Heart left ventricle (tissue), 16 donors: ENCODE measurements around the gene AGPAT4. TPM values are rescaled to one million over a fixed set of nuclear protein-coding genes. Genes with fewer than 3 reads are reported as not detected.
A peak's percentile ranks its signal among the peaks of the same experiment; 100 is the strongest.

Experiments
- ATAC-seq, 4 donors: fragments of 200-7000 bp; cut with Tn5 transposase; one replicate each; pipeline ENCODE4 v1.9.1; 2020 to 2022; ENCODE audit warnings: moderate library complexity in 4 of 4, mild to moderate bottlenecking in 3 of 4, moderate number of reproducible peaks in 1 of 4
- DNase-seq, 5 donors: peaks; one replicate each; pipeline ENCODE4 v3.0.0-alpha.2; 2020
- H3K27ac ChIP-seq, 12 donors: fragments of 200-600 bp; sonication (generic) in 4 of 12; one replicate each; pipeline versions ENCODE4 v1.5.0 to v1.8.0; 2016 to 2022; ENCODE audit warnings: mild to moderate bottlenecking in 2 of 12
- H3K27me3 ChIP-seq, 9 donors: fragments of 200-600 bp; sonication (generic) in 2 of 9; one replicate each; pipeline versions ENCODE4 v1.5.1 to v1.8.0; 2016 to 2022; ENCODE audit warnings: mild to moderate bottlenecking in 3 of 9
- H3K36me3 ChIP-seq, 9 donors: fragments of 200-600 bp; sonication (generic) in 2 of 9; one replicate each; pipeline versions ENCODE4 v1.5.0 to v1.8.0; 2018 to 2022; ENCODE audit warnings: mild to moderate bottlenecking in 2 of 9
- H3K4me1 ChIP-seq, 12 donors: fragments of 200-600 bp; sonication (generic) in 4 of 12; one replicate each; pipeline versions ENCODE4 v1.5.0 to v1.8.0; 2016 to 2022; ENCODE audit warnings: mild to moderate bottlenecking in 3 of 12
- H3K4me3 ChIP-seq, 12 donors: fragments of 200-600 bp; sonication (generic) in 4 of 12; one replicate each; pipeline versions ENCODE4 v1.5.0 to v1.8.0; 2017 to 2022; ENCODE audit warnings: mild to moderate bottlenecking in 9 of 12, moderate library complexity in 4 of 12
- H3K9me3 ChIP-seq, 12 donors: fragments of 200-600 bp; sonication (generic) in 4 of 12; one replicate each; pipeline versions ENCODE4 v1.5.0 to v1.8.0; 2016 to 2022; ENCODE audit warnings: mild to moderate bottlenecking in 1 of 12
- CTCF ChIP-seq, 12 donors: fragments of 200-600 bp; sonication (generic) in 4 of 12; IDR thresholded peaks; one replicate each; pipeline versions ENCODE4 v1.5.0 to v1.8.0; 2018 to 2022; ENCODE audit warnings: antibody characterized with exemption in 12 of 12, mild to moderate bottlenecking in 5 of 12
- POLR2A ChIP-seq, 2 donors: fragments of 450-650 bp; IDR thresholded peaks; one replicate each; pipeline ENCODE4 v1.6.1; 2017; ENCODE audit warnings: antibody characterized with exemption in 2 of 2, mild to moderate bottlenecking in 2 of 2, moderate library complexity in 2 of 2
- WGBS, 4 donors: extraction: QIAGEN DNeasy Blood & Tissue Kit in 2 of 4; methylation state at CpG; one replicate each; pipeline versions ENCODE4 v1.1.5 to v1.1.7; 2013 to 2018; 5-methylcytosine and 5-hydroxymethylcytosine counted together
- intact Hi-C, 10 donors: fragments of 100-400 bp; cut with DNase I; formaldehyde crosslinking; loops; one replicate each; pipeline versions ENCODE4 v1.11.1 to v1.14.2; 2022
- polyA plus RNA-seq, 2 donors: library from polyadenylated mRNA; stranded (reverse); fragments of 200-250 nt; gene quantifications; one replicate each; pipeline ENCODE4 v1.2.3, GENCODE V29; 2013
- total RNA-seq, 9 donors: library from RNA; depleted of rRNA in 2 of 9; stranded (reverse); fragments of >200 nt in 2 of 9; fragmentation: NEBNext Ultra II Directional in 3 of 9; extraction: Animal tissue kit (Norgen Biotek cat#: 25700) in 3 of 9; gene quantifications; one replicate each; pipeline versions ENCODE4 v1.1.0 to v1.2.4, GENCODE V29; 2016 to 2023
- donor health status: ischemic (EF 13 %, LVEDD 7.1; RV severe dilation, severe dysfunction).
- donor health status: healthy with polysubstance abuse.
- donor health status: DM: no; HTN: yes; CAD: no.
- donor health status: DM: no; HTN: no; CAD: no.
- donor health status: ischemic (EF 25% LVEDD 6.9; RV normal size, moderate dysfunction).
- donor health status: ischemic (EF 25% LVEDD 5.7; RV mildly dilated, moderate dysfunction).
- donor health status: healthy.
- donor health status: DM: yes; HTN: yes; CAD: no.
- donor health status: ischemic (EF 35%, LVEDD 5.7; RV mildly dilated, moderate dysfunction).
- donor health status: nonischemic (EF 11% LVEDD 7.7; RV severe dilation, severe dysfunction).
- donor health status: DM: yes; HTN: yes; CAD: no.
- donor health status: PGD.
- donor health status: ischemic (EF 29% LVEDD 5.4; RV normal size, mild dysfunction).
- donor health status: nonischemic (EF 23%, LVEDD 6.1; RV moderate dilation, normal function).

The AGPAT4 gene
- total and polyA plus RNA-seq, 11 donors = 0.83 to 5.0 (median 1.8) TPM

GRCh38 chr6:161116554-161116953 lies 157.3 kb downstream of the AGPAT4 start:
- Histone ChIP-seq H3K4me3 (no peak overlapping the region), H3K4me1 (peaks cover 0 to 5% (median 0%) of the 10 kb centered on the region in 12 donors), H3K27ac (peak overlapping the region in 1 of 12 donors; percentile 11), H3K36me3 (peaks cover 0 to 100% (median 72%) of the 10 kb centered on the region in 9 donors), H3K9me3 (peaks cover 0 to 24% (median 0%) of the 10 kb centered on the region in 12 donors), H3K27me3 (no peaks in the 10 kb centered on the region)
- intact Hi-C loops = no loop called here
- TF ChIP-seq POLR2A (IDR thresholded peaks at IDR 0.05) (no peak), CTCF (IDR thresholded peaks at IDR 0.05) (no peak)
- 96 to 98% (median 97%) methylated on average over 4 of the region's 4 CpGs for WGBS, 4 donors
- DNase-seq (no peak), ATAC-seq (peak in 1 of 4 donors; percentile 41)

GRCh38 chr6:161115468-161115867 lies 158.4 kb downstream of the AGPAT4 start:
- H3K4me1 ChIP-seq = peaks cover 0 to 5% (median 0%) of the 10 kb centered on the region in 12 donors
- no peak for DNase-seq
- intact Hi-C loops = no loop called here
- H3K27ac ChIP-seq = no peak overlapping the region
- H3K27me3 ChIP-seq = no peaks in the 10 kb centered on the region
- H3K36me3 ChIP-seq = peaks cover 0 to 100% (median 83%) of the 10 kb centered on the region in 9 donors
- no peak for ATAC-seq
- H3K9me3 ChIP-seq = peaks cover 0 to 13% (median 0%) of the 10 kb centered on the region in 12 donors
- TF ChIP-seq POLR2A (IDR thresholded peaks at IDR 0.05) (no peak), CTCF (IDR thresholded peaks at IDR 0.05) (no peak)
- no peak overlapping the region for H3K4me3 ChIP-seq
- 93 to 97% (median 96%) methylated on average over 3 of the region's 3 CpGs for WGBS, 4 donors

GRCh38 chr6:161111261-161111660 lies 162.6 kb downstream of the AGPAT4 start:
- Histone ChIP-seq H3K27ac (peak overlapping the region in 1 of 12 donors; percentile 34), H3K27me3 (no peaks in the 10 kb centered on the region), H3K4me3 (no peak overlapping the region), H3K36me3 (peaks cover 0 to 100% (median 97%) of the 10 kb centered on the region in 9 donors), H3K9me3 (no peaks in the 10 kb centered on the region), H3K4me1 (no peaks in the 10 kb centered on the region)
- no peak for TF ChIP-seq POLR2A (IDR thresholded peaks at IDR 0.05)
- TF ChIP-seq CTCF (IDR thresholded peaks at IDR 0.05) = no peak
- no peak for DNase-seq
- intact Hi-C loops = no loop called here
- 82 to 89% (median 86%) methylated on average over 4 of the region's 4 CpGs for WGBS, 4 donors
- ATAC-seq = no peak

DNA sequence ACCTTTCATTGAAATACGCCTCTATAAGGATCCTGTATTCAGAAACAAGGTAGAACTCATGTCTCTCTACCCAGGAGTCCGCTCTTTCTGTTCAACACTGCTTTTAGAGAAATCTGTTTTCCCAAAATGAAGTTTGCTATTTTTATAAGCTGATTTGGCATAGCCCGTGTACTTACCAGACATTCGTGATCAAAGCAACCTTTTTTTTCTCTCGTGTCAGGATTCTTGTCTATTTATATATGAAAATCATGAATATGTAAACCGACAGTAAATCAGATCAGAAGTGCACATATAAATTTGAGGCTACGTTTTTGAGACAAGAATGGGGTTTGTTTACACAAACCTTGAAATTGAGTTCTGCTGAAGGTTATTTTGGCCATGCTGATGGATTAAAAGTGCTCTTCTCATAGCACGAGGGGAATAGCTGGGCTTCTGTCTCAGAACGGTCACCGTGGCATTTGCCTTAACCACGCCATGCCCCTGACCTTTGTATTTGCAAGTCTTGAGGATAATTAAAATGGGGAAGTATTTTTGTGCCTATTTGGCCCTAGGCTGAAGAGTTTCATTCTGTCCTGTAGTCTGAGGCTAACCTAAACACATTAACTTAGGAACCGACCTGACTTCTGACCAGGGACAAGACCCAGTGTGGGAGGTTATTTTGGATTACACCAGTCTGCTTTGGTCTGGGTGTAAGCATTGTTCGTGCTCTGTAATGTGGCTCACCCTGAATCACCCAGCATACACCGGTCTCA lies 163.7 kb downstream of the AGPAT4 start:
- ATAC-seq (no peak), DNase-seq (no peak)
- Histone ChIP-seq H3K36me3 (peaks cover 0 to 100% (median 98%) of the 10 kb centered on the region in 9 donors), H3K4me1 (no peaks in the 10 kb centered on the region), H3K27ac (no peak overlapping the region), H3K4me3 (no peak overlapping the region), H3K27me3 (no peaks in the 10 kb centered on the region), H3K9me3 (no peaks in the 10 kb centered on the region)
- intact Hi-C loops = no loop called here
- no peak for TF ChIP-seq CTCF (IDR thresholded peaks at IDR 0.05)
- no peak for TF ChIP-seq POLR2A (IDR thresholded peaks at IDR 0.05)
- WGBS, 4 donors = 90 to 94% (median 92%) methylated on average over 14 of the region's 14 CpGs
